GM21529 (cell line): Measurements from ENCODE around the gene TMC8.
A peak's percentile ranks its signal among the peaks of the same experiment; 100 is the strongest.
"Not testable (repeated sequence)": the region's sequence is repeated elsewhere in the genome, so short reads cannot be mapped to it uniquely, and the experiment has no call there.

Source experiments
- ATAC-seq: cut with Tn5 transposase; IDR thresholded peaks from one replicate; pipeline ENCODE4 v1.9.1; 2021; ENCODE audit not compliant: unreplicated experiment

TMC8 gene

DNA sequence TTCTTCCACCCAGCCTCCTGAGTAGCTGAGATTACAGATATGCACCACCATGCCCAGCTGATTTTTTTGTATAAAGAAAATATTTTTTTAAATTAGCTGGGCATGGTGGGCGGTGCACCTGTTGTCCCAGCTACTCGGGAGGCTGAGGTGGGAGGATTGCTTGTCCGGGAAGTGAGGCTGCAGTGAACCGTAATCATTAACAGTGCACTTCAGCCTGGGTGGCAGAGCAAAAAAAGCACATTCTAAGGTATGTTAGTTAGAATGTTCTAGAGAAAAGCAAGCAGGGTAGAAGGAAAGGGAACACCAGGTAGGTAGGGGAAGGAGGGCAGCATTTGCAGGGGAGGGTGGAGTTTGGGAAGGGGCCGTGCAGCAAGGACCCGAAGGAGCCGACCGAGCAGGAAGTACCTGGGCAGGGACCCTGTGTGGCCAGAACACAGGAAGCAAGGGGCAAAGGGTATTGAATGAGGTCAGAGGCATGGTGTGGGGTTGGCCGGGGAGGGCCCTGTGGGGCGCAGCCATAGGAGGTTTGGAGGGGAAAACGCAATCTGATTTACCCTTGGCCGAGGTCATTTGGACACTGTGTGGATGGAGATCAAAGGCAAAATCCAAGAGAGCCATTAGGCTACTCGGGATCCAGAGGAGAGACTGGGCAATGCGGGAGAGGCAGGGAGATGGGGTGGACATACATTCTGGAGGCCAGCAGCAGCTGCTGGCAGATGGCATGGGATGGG lies 17.9 kb downstream of the TMC8 start:
- ATAC-seq = no peak

DNA sequence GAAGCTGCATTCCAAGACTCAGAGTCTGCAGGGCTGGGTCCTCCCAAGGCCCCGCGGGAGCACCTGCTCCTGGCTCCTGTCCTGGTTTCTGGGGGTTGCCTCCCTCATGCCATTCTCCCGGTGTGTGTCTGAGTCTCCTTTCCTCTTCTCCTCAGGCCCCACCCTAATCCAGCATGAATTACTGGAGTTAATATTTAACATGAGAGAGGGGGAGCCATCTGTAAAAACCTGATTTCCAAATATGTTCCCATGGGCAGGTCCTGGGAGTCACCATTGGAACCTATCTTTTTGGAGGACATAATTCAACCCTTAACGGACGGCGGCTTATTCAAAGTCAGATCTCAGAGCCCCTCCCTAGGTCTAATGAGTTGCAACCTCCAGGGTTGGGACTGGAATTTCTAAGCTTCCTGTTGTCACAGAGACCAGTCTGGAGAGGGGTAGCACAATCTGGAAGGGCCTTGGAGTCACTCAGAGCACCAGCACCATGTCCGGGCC lies 21.0 kb downstream of the TMC8 start:
- no peak for ATAC-seq

DNA sequence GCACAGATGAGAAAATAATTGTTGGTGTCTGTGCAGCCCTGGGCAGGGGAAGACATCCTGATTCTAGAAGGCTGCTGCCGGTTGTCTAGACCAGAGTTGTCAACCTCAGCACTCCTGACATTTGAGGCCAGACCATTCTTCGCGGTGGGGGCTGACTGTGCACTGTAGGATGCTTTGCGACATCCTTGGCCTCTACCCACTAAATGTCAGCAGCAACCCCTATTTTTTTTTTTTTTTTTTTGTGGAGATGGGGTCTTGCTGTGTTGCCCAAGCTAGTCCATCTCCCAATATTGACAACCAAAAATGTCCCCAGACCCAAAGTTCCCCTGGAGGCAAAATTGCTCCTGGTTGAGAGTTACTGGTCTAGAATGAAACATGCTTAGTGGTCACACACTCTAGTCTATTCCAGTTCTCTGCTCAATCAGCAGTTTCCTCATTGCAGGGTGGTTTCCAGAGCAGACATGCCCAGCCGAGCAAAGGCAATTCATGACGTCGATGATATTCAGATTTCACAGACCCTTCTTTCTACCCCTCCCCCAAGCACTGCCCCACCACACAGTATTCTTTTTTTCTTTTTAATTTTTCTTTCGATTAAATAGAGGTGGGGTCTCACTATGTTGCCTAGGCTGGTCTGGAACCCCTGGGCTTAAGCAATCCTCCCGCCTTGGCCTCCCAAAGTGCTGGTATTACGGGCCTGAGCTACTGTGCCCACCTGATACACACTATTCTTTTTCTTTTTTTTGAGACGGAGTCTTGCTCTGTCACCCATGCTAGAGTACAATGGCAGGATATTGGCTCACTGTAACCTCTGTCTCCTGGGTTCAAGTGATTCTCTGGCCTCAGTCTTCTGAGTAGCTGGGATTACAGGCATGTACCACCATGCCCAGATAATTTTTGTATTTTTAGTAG lies 24.6 kb downstream of the TMC8 start:
- ATAC-seq = peak; percentile 44

DNA sequence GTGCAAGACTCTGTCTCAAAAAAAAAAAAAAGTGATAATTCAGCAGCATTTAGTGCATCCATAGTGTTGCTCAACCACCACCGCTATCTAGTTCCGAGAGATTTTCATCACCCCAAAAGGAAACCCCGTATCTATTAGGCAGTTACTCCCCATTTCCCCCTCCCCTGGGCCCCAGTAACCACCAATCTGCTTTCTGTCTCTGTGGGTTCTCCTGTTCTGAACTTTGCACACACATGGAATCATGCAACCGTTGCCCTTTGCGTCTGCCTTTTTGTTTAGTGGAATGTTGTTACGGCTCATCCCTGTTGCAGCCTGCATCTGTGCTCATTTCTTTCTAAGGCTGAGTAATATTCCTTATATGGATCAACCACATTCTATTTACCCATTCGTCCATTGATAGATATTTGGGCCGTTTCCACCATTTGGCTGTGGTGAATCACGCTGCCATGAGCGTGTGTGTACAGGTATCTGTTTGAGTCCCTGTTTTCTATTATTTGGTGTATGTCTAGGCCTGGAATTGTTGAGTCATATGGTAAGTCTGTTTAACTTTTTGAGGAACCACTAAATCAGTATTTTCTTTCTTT lies 29.1 kb downstream of the TMC8 start:
- peak; percentile 45 for ATAC-seq

- ATAC-seq = no peak
Observed at GRCh38 chr17:78163881-78164747, 33.5 kb downstream of the TMC8 start.

GRCh38 chr17:78164748-78165607 lies 34.4 kb downstream of the TMC8 start:
- no peak for ATAC-seq

DNA sequence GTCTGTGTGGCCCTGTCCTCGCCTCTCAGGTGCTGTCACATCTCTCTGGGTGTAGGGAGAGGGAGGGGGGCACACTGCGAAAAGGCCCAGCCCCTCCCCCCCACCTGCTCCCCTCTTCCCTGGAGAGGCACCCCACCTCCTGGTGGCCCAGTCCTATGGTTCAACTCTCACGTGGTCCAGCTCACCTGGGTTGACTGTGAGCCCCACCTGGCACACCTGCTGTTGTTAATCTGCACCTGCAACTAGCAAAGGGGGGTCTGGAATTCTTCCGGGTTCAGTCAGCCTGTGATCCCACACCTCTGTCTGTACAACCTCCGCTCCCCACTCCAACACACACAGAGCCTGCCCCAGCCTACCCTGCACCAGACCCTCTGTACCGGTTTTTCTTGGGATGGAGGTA lies 35.8 kb downstream of the TMC8 start:
- no peak for ATAC-seq

- ATAC-seq = peak; percentile 42
Observed at GRCh38 chr17:78168242-78168902, 37.8 kb downstream of the TMC8 start, which contains the start of gene SYNGR2. Gene SYNGR2, plus strand, starts transcription at chr17:78168581. Its CDS starts 36 bp downstream, at chr17:78168617.

GRCh38 chr17:78168903-78169793 lies 38.6 kb downstream of the TMC8 start:
- peak; percentile 30 for ATAC-seq

- ATAC-seq = no peak
Observed at GRCh38 chr17:78170692-78171590, 40.4 kb downstream of the TMC8 start.

GRCh38 chr17:78171591-78172248 lies 41.1 kb downstream of the TMC8 start:
- not testable (repeated sequence) for ATAC-seq

DNA sequence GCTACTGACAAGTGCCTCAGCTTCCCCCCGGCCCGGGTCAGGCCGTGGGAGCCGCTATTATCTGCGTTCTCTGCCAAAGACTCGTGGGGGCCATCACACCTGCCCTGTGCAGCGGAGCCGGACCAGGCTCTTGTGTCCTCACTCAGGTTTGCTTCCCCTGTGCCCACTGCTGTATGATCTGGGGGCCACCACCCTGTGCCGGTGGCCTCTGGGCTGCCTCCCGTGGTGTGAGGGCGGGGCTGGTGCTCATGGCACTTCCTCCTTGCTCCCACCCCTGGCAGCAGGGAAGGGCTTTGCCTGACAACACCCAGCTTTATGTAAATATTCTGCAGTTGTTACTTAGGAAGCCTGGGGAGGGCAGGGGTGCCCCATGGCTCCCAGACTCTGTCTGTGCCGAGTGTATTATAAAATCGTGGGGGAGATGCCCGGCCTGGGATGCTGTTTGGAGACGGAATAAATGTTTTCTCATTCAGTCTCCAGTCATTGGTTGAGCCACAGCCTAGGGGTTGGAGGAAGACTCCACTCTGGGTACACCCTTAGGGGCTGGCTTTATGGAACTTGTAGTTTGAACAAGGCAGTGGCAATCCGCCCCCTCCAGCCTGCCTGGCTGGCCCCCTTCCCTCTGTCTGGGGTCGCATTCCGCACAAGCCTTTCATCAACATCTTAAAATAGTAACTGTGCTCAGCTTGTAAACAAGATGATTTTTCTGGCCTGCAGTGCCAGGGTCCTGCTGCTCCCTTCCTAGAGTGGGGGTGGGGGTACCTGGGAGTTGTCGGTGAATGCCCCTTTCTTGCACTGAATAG lies 41.9 kb downstream of the TMC8 start:
- ATAC-seq = no peak

- peak; percentile 48 for ATAC-seq
Observed at GRCh38 chr17:78173097-78173715, 42.6 kb downstream of the TMC8 start.

GRCh38 chr17:78174346-78174869 lies 43.8 kb downstream of the TMC8 start:
- no peak for ATAC-seq
